Measurements from ENCODE around the gene TIMM10B. TPM values are rescaled to one million over a fixed set of nuclear protein-coding genes. Genes with fewer than 3 reads are reported as not detected.

Gene TIMM10B, protein sequence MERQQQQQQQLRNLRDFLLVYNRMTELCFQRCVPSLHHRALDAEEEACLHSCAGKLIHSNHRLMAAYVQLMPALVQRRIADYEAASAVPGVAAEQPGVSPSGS
- total RNA-seq (2022; extraction: Qiagen RNA extraction) = 27.1 to 36.2 TPM (median 33.5 TPM) in 5 replicates

DNA sequence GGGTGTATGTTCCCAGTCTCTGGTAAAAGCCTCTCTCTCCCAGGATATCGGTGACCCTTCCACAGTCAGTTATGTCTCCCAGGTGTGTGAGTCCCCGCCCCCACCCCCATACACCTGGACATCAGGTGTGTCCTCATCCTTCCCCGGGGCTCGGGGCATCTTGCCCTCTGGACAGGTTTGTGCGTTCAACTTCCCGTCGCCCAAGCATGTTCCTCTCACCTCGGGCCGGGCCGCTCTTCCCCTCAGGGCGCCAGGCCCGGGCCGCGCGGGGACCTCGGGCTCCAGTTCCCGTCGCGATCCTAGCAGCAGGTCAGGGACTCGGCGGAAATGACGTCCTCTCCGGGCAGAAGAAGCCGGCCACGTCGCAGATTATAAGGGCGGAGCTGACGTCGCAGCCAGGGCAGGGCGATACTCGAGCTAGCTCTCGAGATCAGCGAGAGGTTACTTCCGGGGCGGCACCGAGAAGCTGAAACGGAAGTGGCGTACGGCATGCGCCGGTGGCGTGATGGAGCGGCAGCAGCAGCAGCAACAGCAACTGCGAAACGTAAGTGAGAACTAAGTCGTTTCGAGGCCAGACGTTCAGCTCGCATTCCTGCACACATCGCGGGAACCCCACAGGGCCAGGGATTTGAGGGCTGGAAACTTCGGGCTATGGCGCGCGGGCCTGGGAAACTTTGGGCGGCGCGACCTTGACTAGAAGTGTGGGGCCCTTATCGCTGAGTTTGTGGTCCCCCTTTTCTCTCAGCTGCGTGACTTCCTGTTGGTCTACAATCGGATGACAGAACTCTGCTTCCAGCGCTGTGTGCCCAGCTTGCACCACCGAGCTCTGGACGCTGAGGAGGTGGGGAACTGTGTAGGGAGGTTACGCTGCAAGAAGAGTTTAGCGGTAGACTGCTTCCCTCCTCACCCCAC is at the start of gene TIMM10B, which contains the start of gene ARFIP2:
Gene TIMM10B (plus strand): TSS at position 490 of the 912 bp plus-strand sequence. CDS start 16 bp downstream, at position 506.
Gene ARFIP2 (minus strand): TSS at position 320 of the 912 bp plus-strand sequence. CDS start 910 bp downstream, outside the sequence.

DNA sequence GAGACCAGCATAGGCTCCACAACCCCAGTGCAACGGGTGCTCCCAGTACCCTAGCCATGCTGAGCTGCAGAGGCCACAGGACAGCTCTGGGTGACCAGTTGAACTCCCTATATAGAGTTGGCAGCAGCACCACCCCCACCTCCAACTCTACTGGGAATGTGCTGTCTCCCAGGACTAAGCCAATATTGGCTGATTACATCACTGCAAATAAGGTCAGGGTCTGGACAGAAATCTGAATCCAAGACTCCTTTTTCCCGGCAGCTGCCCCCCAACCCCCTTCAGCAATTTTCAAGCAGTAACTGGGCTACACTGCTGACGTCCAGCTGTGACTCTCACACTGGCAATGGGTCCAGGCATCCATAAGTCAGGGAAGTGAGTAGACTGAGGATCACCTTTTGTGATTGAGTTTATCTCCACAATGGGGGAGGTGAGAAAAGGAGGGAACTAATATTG is 40.4 kb upstream of the TIMM10B start, which contains the start of gene HPX:
Gene HPX (minus strand): TSS at position 82 of the 453 bp plus-strand sequence. CDS start 24 bp downstream, at position 58.

DNA sequence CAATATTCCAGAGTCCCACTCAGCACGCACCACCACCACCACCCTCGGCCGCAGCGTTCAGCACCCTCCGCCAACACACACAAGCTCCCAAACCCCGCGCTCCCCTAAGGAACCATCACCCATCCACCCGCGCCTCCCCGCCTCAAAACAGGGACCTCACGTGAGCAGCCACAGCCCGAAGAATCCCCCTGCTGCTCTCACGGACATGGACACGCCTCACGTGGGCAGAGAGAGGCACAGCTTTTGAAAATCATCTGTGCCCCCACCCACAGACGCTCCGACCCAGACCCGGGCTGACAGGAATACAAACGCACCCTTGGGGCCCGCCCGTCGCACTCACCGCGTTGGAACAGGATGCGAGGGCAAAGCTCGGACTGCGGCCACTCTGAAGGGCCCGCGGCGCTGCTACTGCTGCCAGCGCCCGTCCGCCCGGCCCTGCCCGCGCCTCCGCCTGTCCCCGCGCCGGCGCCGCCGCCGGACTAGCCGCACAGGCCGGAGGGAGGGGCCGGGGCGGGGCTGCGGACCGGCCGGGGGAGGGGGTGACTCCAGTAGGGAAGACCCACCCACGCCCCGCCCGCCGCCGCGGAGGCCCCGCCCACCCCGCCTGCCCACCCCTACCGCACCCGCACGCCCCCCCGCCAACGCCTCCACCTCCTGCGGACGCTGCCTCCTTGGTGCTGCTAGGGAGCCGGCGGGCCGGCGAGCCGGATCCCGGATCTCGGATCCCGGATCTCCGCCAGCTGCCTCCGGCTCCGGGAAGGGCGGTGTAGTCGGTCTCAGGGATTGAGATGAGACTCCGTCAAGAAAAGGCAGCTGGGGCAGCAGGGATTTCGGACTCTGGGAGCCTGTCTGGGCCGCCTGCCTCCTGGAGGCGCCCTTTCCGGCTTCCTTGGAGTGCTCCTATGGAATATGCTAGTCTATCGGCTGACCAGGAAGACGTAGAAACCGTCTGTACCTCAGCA is 7.6 kb upstream of the TIMM10B start, which contains the start of gene TRIM3:
Gene TRIM3 (minus strand): TSS at position 491 of the 962 bp plus-strand sequence. CDS start 8,246 bp downstream, outside the sequence.

DNA sequence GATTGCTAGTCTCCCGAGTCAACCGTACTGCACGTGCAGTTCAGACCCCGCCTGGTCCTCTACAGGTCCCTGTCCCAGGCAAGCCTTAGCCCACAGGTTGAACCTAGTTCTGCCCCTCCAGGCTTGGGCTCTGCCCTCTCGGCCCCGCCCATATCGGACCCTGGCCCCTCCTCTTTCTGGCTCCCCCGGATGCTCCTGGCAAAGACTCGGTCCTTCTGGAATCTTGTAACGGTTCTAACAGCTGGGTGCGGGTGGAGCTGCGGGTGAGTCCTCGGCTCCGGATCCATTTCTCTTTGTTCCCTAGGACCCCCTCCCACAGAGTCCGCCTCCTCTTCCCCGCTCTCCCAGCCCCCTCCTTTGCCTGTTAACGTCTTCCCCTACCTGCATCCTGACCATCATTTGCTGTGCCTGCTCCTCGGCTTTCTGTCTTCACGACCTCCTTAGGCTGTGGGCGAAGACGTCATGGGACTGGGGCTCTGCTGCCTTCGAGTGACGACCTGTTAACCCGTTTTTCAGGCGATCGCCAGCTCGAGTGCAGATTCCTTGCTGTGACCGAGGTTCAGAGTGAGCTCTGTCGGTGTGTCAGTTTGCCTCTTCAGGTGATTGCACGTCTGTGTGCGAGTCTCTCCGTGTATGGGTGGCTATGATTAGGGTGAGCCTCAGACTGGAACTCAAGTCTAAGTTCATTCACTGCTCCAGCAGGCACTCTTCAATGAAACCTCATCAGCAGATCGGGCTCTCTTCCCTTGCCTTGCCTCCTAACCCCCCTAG is 16.0 kb downstream of the TIMM10B start, which contains the start of gene DNHD1:
Gene DNHD1 (plus strand): TSS at position 212 of the 771 bp plus-strand sequence. CDS start 936 bp downstream, outside the sequence.

Other genes starting within 250 kb of the TIMM10B start
- gene FHIP1B, start 246.9 kb upstream of the TIMM10B start, total RNA-seq (2022; extraction: Qiagen RNA extraction) = 14.6 to 20.3 TPM (median 16.2 TPM) in 5 replicates
- 0.05 to 0.10 TPM (median 0.07 TPM) in 4 of 5 replicates, not detected in the other for gene CNGA4, start 242.4 kb upstream of the TIMM10B start, total RNA-seq (2022; extraction: Qiagen RNA extraction)
- gene CCKBR, start 221.7 kb upstream of the TIMM10B start, total RNA-seq (2022; extraction: Qiagen RNA extraction) = not detected in 5 replicates
- gene CAVIN3, start 161.0 kb upstream of the TIMM10B start, total RNA-seq (2022; extraction: Qiagen RNA extraction) = 20.8 to 32.7 TPM (median 25.4 TPM) in 5 replicates
- gene SMPD1, start 91.0 kb upstream of the TIMM10B start, total RNA-seq (2022; extraction: Qiagen RNA extraction) = 9.3 to 11.3 TPM (median 10.1 TPM) in 5 replicates
- 16.6 to 20.1 TPM (median 18.9 TPM) in 5 replicates for gene APBB1, start 62.4 kb upstream of the TIMM10B start, total RNA-seq (2022; extraction: Qiagen RNA extraction)
- 0.48 to 0.66 TPM (median 0.51 TPM) in 5 replicates for gene HPX, start 40.5 kb upstream of the TIMM10B start, total RNA-seq (2022; extraction: Qiagen RNA extraction)
- 16.0 to 21.4 TPM (median 17.6 TPM) in 5 replicates for gene TRIM3, start 7.6 kb upstream of the TIMM10B start, total RNA-seq (2022; extraction: Qiagen RNA extraction)
- 53.3 to 59.5 TPM (median 55.2 TPM) in 5 replicates for gene ARFIP2, start 170 bp upstream of the TIMM10B start, total RNA-seq (2022; extraction: Qiagen RNA extraction)
- 2.5 to 3.4 TPM (median 2.9 TPM) in 5 replicates for gene DNHD1, start 15.8 kb downstream of the TIMM10B start, total RNA-seq (2022; extraction: Qiagen RNA extraction)
- 26.0 to 38.0 TPM (median 32.7 TPM) in 5 replicates for gene RRP8, start 122.1 kb downstream of the TIMM10B start, total RNA-seq (2022; extraction: Qiagen RNA extraction)
- 112 to 121 TPM (median 115 TPM) in 5 replicates for gene ILK, start 122.3 kb downstream of the TIMM10B start, total RNA-seq (2022; extraction: Qiagen RNA extraction)
- gene TAF10, start 130.7 kb downstream of the TIMM10B start, total RNA-seq (2022; extraction: Qiagen RNA extraction) = 134 to 257 TPM (median 219 TPM) in 5 replicates
- gene TPP1, start 137.9 kb downstream of the TIMM10B start, total RNA-seq (2022; extraction: Qiagen RNA extraction) = 41.2 to 46.0 TPM (median 44.5 TPM) in 5 replicates
- 0.09 to 0.10 TPM (median 0.09 TPM) in 5 replicates for gene DCHS1, start 174.3 kb downstream of the TIMM10B start, total RNA-seq (2022; extraction: Qiagen RNA extraction)
- 80.2 to 104 TPM (median 93.9 TPM) in 5 replicates for gene MRPL17, start 201.8 kb downstream of the TIMM10B start, total RNA-seq (2022; extraction: Qiagen RNA extraction)